T-helper 17 cell (primary cell): Measurements from ENCODE around the gene RAX2. TPM values are rescaled to one million over a fixed set of nuclear protein-coding genes. Genes with fewer than 3 reads are reported as not detected.

Source experiments
- ATAC-seq: fragments of 150-1000 bp; cut with Tn5 transposase; 2 replicates; pipeline ENCODE4 v1.10.0; 2021; ENCODE audit warnings: mild to moderate bottlenecking, moderate library complexity
- DNase-seq, 3 donors: peaks; one replicate each; pipeline versions ENCODE4 v3.0.0 to v3.0.0-alpha.2; 2020 to 2021
- H3K9me3 ChIP-seq: one replicate; pipeline ENCODE4 v1.7.0; 2013; ENCODE audit warnings: low read length, mild to moderate bottlenecking; ENCODE audit not compliant: control insufficient read depth, poor library complexity, severe bottlenecking
- H3K27ac Mint-ChIP-seq: one replicate; pipeline ENCODE4 v1.8.0; 2022; ENCODE audit warnings: mild to moderate bottlenecking, moderate library complexity, mixed read lengths
- H3K27me3 Mint-ChIP-seq: one replicate; pipeline ENCODE4 v1.8.0; 2022; ENCODE audit warnings: mixed read lengths
- H3K36me3 Mint-ChIP-seq: one replicate; pipeline ENCODE4 v1.8.0; 2022; ENCODE audit warnings: low read depth, mixed read lengths
- H3K4me1 Mint-ChIP-seq: one replicate; pipeline ENCODE4 v1.8.0; 2022; ENCODE audit warnings: mild to moderate bottlenecking, mixed read lengths
- H3K4me3 Mint-ChIP-seq: one replicate; pipeline ENCODE4 v1.8.0; 2022; ENCODE audit warnings: mild to moderate bottlenecking, moderate library complexity, mixed read lengths
- total RNA-seq, 4 donors: library from RNA in 2 of 4; stranded (reverse) in 2 of 4; gene quantifications; one replicate each; pipeline ENCODE4 v1.2.3 and lab custom pipeline; 2022 to 2026

The RAX2 gene
- total RNA-seq, 2 donors from 2014 or later, result not detected

GRCh38 chr19:3753631-3754410, 18.2 kb downstream of the RAX2 start:
- H3K9me3 ChIP-seq, result no peaks in the 10 kb centered on the region
- no peaks in the 10 kb centered on the region for H3K27me3 Mint-ChIP-seq
- H3K27ac Mint-ChIP-seq, result no peak overlapping the region
- H3K4me1 Mint-ChIP-seq, result peaks cover 10% of the 10 kb centered on the region
- no peak overlapping the region for H3K4me3 Mint-ChIP-seq
- ATAC-seq, result no peak
- DNase-seq, result no peak
- H3K36me3 Mint-ChIP-seq, result no peaks in the 10 kb centered on the region

GRCh38 chr19:3752492-3752891, 19.5 kb downstream of the RAX2 start:
- no peak overlapping the region for H3K4me3 Mint-ChIP-seq
- no peaks in the 10 kb centered on the region for H3K27me3 Mint-ChIP-seq
- peaks cover 10% of the 10 kb centered on the region for H3K4me1 Mint-ChIP-seq
- DNase-seq (no peak), ATAC-seq (no peak)
- H3K9me3 ChIP-seq, result no peaks in the 10 kb centered on the region
- no peak overlapping the region for H3K27ac Mint-ChIP-seq
- no peaks in the 10 kb centered on the region for H3K36me3 Mint-ChIP-seq

GRCh38 chr19:3751236-3751635, 20.8 kb downstream of the RAX2 start:
- H3K4me3 Mint-ChIP-seq, result no peak overlapping the region
- H3K4me1 Mint-ChIP-seq, result peaks cover 10% of the 10 kb centered on the region
- DNase-seq (no peak), ATAC-seq (no peak)
- no peaks in the 10 kb centered on the region for H3K9me3 ChIP-seq
- H3K27ac Mint-ChIP-seq, result no peak overlapping the region
- H3K27me3 Mint-ChIP-seq, result no peaks in the 10 kb centered on the region
- H3K36me3 Mint-ChIP-seq, result no peaks in the 10 kb centered on the region

GRCh38 chr19:3750211-3750610, 21.8 kb downstream of the RAX2 start:
- Mint-ChIP-seq H3K36me3 (no peaks in the 10 kb centered on the region), H3K4me1 (peaks cover 7% of the 10 kb centered on the region), H3K27me3 (no peaks in the 10 kb centered on the region), H3K4me3 (no peak overlapping the region), H3K27ac (no peak overlapping the region)
- ATAC-seq (no peak), DNase-seq (no peak)
- H3K9me3 ChIP-seq, result no peaks in the 10 kb centered on the region

- H3K9me3 ChIP-seq, result no peaks in the 10 kb centered on the region
- H3K27me3 Mint-ChIP-seq, result no peaks in the 10 kb centered on the region
- H3K27ac Mint-ChIP-seq, result no peak overlapping the region
- ATAC-seq, result no peak
- H3K36me3 Mint-ChIP-seq, result no peaks in the 10 kb centered on the region
- H3K4me3 Mint-ChIP-seq, result no peak overlapping the region
- no peak for DNase-seq
- H3K4me1 Mint-ChIP-seq, result no peaks in the 10 kb centered on the region
Observed at GRCh38 chr19:3748965-3749364, 23.1 kb downstream of the RAX2 start.

- no peak for ATAC-seq
- Mint-ChIP-seq H3K36me3 (no peaks in the 10 kb centered on the region), H3K4me1 (no peaks in the 10 kb centered on the region), H3K4me3 (no peak overlapping the region), H3K27me3 (no peaks in the 10 kb centered on the region), H3K27ac (no peak overlapping the region)
- no peaks in the 10 kb centered on the region for H3K9me3 ChIP-seq
- no peak for DNase-seq
Observed at GRCh38 chr19:3746371-3747056, 25.5 kb downstream of the RAX2 start.

GRCh38 chr19:3745363-3746045, 26.5 kb downstream of the RAX2 start:
- no peaks in the 10 kb centered on the region for H3K9me3 ChIP-seq
- H3K4me1 Mint-ChIP-seq, result no peaks in the 10 kb centered on the region
- H3K36me3 Mint-ChIP-seq, result no peaks in the 10 kb centered on the region
- ATAC-seq (no peak), DNase-seq (no peak)
- H3K27me3 Mint-ChIP-seq, result no peaks in the 10 kb centered on the region
- no peak overlapping the region for H3K27ac Mint-ChIP-seq
- no peak overlapping the region for H3K4me3 Mint-ChIP-seq

- Mint-ChIP-seq H3K36me3 (no peaks in the 10 kb centered on the region), H3K27me3 (no peaks in the 10 kb centered on the region), H3K4me3 (no peak overlapping the region), H3K27ac (no peak overlapping the region), H3K4me1 (peaks cover 8% of the 10 kb centered on the region)
- no peaks in the 10 kb centered on the region for H3K9me3 ChIP-seq
- no peak for DNase-seq
- no peak for ATAC-seq
Observed at GRCh38 chr19:3743486-3743885, 28.5 kb downstream of the RAX2 start.

GRCh38 chr19:3740431-3740830, 31.6 kb downstream of the RAX2 start:
- DNase-seq (no peak), ATAC-seq (no peak)
- Mint-ChIP-seq H3K4me3 (no peak overlapping the region), H3K36me3 (peaks cover 9% of the 10 kb centered on the region), H3K4me1 (peaks cover 11% of the 10 kb centered on the region), H3K27me3 (no peaks in the 10 kb centered on the region), H3K27ac (no peak overlapping the region)
- H3K9me3 ChIP-seq, result no peaks in the 10 kb centered on the region

- no peak for DNase-seq
- H3K9me3 ChIP-seq, result no peaks in the 10 kb centered on the region
- Mint-ChIP-seq H3K4me3 (peak overlapping the region; percentile 5), H3K27ac (peak overlapping the region; percentile 87), H3K27me3 (no peaks in the 10 kb centered on the region), H3K36me3 (peaks cover 9% of the 10 kb centered on the region), H3K4me1 (peaks cover 11% of the 10 kb centered on the region)
- ATAC-seq, result no peak
Observed at GRCh38 chr19:3738477-3739220, 33.4 kb downstream of the RAX2 start.

GRCh38 chr19:3737487-3738205, 34.4 kb downstream of the RAX2 start:
- no peak for ATAC-seq
- H3K27ac Mint-ChIP-seq, result peak overlapping the region; percentile 51

GRCh38 chr19:3736106-3736724, 35.8 kb downstream of the RAX2 start:
- no peak overlapping the region for H3K4me3 Mint-ChIP-seq
- no peak for ATAC-seq

More at GRCh38 chr19:3737487-3738205, 34.4 kb downstream of the RAX2 start:
- Mint-ChIP-seq H3K4me1 (peaks cover 11% of the 10 kb centered on the region), H3K36me3 (peaks cover 9% of the 10 kb centered on the region), H3K4me3 (no peak overlapping the region), H3K27me3 (no peaks in the 10 kb centered on the region)
- no peaks in the 10 kb centered on the region for H3K9me3 ChIP-seq
- no peak for DNase-seq

More at GRCh38 chr19:3736106-3736724, 35.8 kb downstream of the RAX2 start:
- Mint-ChIP-seq H3K36me3 (peaks cover 9% of the 10 kb centered on the region), H3K27me3 (no peaks in the 10 kb centered on the region), H3K27ac (no peak overlapping the region), H3K4me1 (peaks cover 11% of the 10 kb centered on the region)
- H3K9me3 ChIP-seq, result no peaks in the 10 kb centered on the region
- DNase-seq, result no peak
